AG08396 (cell line): ENCODE data around the gene NTRK3.

Experiments
- DNase-seq: peaks from one replicate; pipeline ENCODE4 v3.0.0; 2012; ENCODE audit warnings: low spot score, mixed read lengths

NTRK3 gene

DNA sequence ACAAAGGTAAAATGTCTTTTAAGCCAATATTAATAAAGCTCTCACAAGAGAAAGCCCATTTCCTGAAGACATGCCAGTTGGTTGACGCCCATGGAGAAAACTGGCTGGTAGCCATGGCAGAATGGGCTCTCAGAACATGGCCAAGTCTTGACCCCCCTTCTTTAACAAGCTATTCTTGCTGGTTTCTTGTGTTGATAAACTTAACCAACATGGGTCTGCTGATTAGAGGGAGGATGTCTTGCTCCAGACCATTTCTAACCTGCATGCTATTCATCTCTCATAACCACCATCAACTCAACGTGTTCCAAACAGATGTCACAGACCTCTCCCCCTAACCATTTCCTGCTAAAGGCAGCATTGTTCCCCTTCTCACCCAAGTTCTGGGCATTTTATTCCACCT lies 25.7 kb downstream of the NTRK3 start:
- DNase-seq = no peak

GRCh38 chr15:88225461-88225860 lies 31.1 kb downstream of the NTRK3 start:
- DNase-seq = no peak

GRCh38 chr15:88223084-88223483 lies 33.5 kb downstream of the NTRK3 start:
- no peak for DNase-seq

DNA sequence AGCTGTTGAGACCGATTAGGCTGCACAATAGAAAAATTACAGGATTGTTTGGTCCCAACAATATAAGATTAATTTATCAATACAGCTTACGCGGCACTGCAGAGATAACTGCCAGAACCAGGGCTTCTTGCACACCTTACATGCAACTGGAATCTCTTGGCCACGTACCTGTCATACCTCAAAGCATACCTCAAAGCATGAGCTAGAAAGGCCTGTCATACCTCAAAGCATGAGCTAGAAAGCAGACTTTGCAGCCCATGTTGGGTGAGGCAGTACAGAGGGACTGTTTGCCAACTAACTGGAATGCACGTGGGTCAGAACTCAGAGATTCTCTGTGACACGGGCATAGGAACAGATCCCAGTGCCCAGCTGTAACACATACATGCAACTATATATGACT lies 34.7 kb downstream of the NTRK3 start:
- no peak for DNase-seq

GRCh38 chr15:88220443-88221335 lies 35.9 kb downstream of the NTRK3 start:
- DNase-seq = no peak

DNA sequence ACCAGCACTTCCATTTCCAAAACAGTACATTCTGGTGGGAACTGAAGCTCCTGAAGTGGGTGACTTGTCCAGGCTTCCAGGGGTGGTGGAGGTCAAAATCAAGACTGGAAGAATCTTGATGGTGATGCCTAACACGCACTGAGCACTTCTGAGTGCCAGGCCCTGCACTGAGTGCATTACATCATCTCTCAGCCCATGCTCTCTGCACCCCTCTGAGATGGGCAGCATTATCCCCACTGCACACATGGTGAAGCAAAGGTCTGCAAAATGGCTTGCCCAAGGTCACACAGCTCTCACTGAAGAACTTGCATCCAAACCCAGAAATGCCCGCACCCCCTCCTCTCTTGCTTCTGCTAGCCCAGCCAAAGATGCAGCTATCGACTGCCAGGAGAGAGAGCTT lies 36.9 kb downstream of the NTRK3 start:
- DNase-seq = no peak

GRCh38 chr15:88218557-88219221 lies 37.9 kb downstream of the NTRK3 start:
- DNase-seq = no peak

- no peak for DNase-seq
These were observed 41.4 kb downstream of the NTRK3 start for GRCh38 chr15:88215066-88215648.

- no peak for DNase-seq
These were observed 47.4 kb downstream of the NTRK3 start for GRCh38 chr15:88209111-88209510.

DNA sequence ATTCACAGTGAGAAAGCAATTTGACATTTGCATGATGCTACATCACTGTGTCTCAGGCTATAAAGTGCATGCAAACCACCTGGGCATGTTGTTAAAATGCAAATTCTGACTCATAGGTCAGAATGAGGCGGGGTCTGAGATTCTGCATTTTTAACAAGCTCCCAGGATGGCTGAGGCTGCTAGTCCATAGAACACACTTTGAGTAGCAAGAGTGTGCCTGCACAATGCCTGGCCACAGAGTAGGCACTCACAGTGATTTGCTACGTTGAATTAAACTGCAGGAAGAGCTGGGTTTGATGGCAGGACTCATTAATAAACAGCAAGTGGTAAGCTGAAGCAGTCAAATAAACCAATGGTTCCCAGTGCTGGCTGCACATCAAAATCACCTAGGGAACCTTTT lies 48.1 kb downstream of the NTRK3 start:
- no peak for DNase-seq

DNA sequence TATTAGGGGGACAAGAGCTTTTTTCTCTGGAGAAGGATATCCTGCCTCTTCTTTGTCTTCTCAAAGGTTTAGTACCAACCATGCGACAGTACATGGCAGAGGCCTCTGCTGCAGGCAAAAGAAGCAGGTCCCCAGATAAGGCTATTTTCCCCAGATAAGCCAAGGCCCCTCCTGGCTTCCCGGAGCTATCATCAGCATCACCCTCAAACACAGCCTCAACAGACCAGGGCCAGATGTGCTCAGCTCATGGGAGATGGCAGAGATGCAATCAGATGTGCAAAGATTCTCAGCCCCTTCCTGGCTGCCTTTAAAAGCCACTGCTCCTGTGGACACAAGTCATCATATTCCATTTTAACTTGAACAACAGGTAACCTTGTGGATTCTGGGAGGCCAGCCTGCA lies 49.0 kb downstream of the NTRK3 start:
- DNase-seq = no peak

- no peak for DNase-seq
These were observed 52.0 kb downstream of the NTRK3 start for GRCh38 chr15:88204584-88204983.

GRCh38 chr15:88202231-88202630 lies 54.3 kb downstream of the NTRK3 start:
- DNase-seq = no peak

GRCh38 chr15:88201207-88201606 lies 55.3 kb downstream of the NTRK3 start:
- DNase-seq = no peak

DNA sequence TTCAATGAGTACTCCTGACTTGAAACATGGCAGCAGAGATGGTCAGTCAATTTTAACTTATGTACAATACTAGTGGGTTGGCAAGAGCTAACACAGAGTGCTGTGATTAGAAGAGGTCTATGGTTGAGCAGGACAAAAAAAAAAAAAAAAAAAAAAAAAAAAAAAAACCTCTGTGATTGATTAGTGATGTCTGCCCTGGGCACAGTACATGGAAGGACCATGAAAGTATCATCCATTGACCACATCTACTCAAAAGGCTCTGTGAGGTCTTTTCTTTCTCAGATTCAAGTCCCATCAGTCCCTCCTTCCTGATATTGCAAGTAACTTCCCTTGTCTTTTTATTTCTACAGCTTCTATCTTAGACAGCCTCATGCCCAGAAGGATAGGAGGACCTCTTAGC lies 59.6 kb downstream of the NTRK3 start:
- DNase-seq = no peak

- no peak for DNase-seq
These were observed 62.4 kb downstream of the NTRK3 start for GRCh38 chr15:88194162-88194561.

- no peak for DNase-seq
These were observed 63.1 kb downstream of the NTRK3 start for GRCh38 chr15:88193415-88193814.

DNA sequence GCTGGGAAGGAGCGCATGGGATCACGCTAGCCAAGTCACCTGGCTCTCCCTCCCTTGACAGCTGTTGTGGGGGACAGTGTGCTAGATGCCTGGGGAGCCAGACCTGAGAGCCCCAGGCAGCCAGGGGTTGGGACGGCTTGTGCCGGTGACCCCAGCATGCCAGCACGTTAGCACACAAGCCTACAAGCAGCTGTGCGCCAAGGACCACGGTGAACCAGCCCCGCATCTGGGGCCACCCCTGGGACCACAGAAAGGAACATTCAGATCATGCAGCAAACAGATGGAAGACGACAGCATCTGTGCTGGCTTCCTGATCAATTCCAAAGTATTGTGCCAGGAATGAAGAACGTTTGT lies 64.8 kb downstream of the NTRK3 start:
- DNase-seq = no peak

- no peak for DNase-seq
These were observed 66.3 kb downstream of the NTRK3 start for GRCh38 chr15:88190232-88190631.

DNA sequence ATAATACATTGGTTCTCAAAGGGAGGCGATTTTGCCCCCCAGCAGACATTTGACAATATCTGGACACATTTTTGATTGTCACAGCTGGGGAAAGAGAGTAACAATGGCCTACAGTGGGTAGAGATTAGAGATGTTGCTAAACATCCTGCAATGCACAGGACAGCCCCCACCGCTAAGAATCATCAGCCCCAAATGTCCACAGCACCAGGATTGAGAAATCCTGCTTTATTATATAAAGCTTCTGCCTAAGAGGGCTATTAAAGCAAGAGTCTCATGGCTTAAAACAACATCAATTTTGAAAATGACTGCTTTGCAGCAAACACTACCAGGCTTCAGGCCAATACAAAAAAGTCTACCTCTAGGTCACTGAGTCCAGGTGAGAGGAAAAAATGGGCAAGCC lies 68.2 kb downstream of the NTRK3 start:
- no peak for DNase-seq

DNA sequence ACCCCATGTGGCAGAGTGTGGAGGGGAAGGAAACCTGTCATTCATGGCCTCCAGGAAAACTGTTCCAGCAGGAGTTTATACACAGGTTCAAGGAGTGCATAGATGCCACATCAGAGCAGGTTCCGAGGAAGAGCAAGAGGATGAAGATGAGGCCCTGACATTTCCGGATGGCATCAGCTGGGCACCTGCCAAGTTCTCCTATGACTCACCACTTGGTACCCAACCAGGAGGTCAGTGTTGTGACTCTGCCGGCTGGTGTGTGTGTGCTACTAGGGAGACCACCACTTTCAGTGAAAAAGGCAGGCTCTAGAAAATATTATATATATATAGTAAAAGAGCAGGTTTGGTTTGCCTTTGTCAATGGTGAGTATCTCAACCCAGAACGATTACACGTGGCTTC lies 69.3 kb downstream of the NTRK3 start:
- DNase-seq = no peak

GRCh38 chr15:88185584-88185983 lies 71.0 kb downstream of the NTRK3 start:
- no peak for DNase-seq

- DNase-seq = no peak
These were observed 74.9 kb downstream of the NTRK3 start for GRCh38 chr15:88181613-88182012.
